ENCODE measurements around the gene HDAC11. TPM values are rescaled to one million over a fixed set of nuclear protein-coding genes. Genes with fewer than 3 reads are reported as not detected.

HDAC11 gene
- total RNA-seq, 3 donors from 2014 or later = 14.2 to 21.7 (median 14.4) TPM

DNA sequence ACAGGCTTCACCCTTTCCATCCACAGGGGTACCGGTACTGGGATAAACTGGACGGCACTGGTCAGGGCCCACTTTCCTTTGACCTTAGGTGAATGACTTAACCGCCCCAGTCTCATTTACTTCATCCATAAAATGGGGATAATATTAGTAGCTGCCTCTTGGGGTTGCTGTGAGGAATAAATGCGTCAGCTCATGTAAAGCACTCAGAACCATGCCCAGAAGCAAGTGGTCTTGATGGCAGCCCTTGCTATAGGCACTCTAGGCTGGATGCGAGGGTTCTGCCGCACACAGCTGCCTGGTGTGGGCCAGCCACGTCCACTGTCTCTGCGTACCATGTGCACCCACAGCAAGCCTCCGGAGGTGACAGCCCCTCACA lies 36.6 kb downstream of the HDAC11 start:
- intact Hi-C loops (cut with DNase I; ENCODE audit: low total_unique reads) = no loop called here
- no peaks in the 10 kb centered on the region for H3K36me3 ChIP-seq
- H3K4me1 ChIP-seq = peaks cover 0 to 5% of the 10 kb centered on the region in 2 donors
- H3K27ac ChIP-seq = peak overlapping the region; percentile 62 to 89
- no peaks in the 10 kb centered on the region for H3K27me3 ChIP-seq
- no peaks in the 10 kb centered on the region for H3K9me3 ChIP-seq
- TF ChIP-seq POLR2AphosphoS5 (IDR thresholded peaks at IDR 0.05) = no peak
- TF ChIP-seq POLR2A (IDR thresholded peaks at IDR 0.05) = no peak
- TF ChIP-seq, protein P1, sequence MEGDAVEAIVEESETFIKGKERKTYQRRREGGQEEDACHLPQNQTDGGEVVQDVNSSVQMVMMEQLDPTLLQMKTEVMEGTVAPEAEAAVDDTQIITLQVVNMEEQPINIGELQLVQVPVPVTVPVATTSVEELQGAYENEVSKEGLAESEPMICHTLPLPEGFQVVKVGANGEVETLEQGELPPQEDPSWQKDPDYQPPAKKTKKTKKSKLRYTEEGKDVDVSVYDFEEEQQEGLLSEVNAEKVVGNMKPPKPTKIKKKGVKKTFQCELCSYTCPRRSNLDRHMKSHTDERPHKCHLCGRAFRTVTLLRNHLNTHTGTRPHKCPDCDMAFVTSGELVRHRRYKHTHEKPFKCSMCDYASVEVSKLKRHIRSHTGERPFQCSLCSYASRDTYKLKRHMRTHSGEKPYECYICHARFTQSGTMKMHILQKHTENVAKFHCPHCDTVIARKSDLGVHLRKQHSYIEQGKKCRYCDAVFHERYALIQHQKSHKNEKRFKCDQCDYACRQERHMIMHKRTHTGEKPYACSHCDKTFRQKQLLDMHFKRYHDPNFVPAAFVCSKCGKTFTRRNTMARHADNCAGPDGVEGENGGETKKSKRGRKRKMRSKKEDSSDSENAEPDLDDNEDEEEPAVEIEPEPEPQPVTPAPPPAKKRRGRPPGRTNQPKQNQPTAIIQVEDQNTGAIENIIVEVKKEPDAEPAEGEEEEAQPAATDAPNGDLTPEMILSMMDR (IDR thresholded peaks at IDR 0.05) = no peak
- DNase-seq (ENCODE audit: low spot score in 2 of 2) = no peak
- no peak overlapping the region for H3K4me3 ChIP-seq

DNA sequence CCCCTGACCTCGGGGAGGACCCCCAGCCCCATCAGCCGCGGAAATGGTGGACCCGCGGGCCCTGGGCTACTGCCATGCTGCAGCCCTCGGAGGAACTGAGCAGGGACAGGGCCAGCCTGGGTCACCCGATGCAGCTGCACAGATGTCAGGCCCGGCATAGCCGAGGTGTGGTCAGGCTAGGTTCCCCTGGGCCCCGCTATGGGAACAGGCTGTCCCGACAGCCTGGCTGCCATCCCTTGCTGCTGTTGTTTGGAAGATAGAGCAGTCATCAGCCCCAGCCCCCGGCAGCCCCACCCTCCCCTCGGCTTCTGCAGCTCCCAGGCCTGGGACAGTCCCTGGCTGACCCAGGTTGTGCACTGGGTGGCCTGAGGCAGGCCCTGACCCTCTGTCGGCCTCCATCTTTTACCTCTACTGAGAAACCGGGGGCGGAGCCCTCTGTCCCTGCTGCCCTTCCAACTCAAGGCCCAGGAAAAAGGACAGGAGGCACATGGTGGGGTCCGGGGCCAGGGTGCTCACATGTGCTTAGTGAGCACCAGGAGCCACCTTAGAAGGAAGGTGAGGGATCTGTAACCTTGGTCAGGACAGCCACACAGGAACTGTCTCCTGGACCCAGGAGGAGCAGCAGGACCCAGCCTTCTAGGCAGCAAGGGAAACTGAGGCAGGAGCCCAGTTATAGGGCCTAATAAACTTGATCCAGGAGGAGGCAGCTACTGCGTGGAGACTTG lies 37.3 kb downstream of the HDAC11 start:
- intact Hi-C loops (cut with DNase I; ENCODE audit: low total_unique reads) = no loop called here
- peak in 1 of 2 donors; percentile 59 for DNase-seq (ENCODE audit: low spot score in 2 of 2)

DNA sequence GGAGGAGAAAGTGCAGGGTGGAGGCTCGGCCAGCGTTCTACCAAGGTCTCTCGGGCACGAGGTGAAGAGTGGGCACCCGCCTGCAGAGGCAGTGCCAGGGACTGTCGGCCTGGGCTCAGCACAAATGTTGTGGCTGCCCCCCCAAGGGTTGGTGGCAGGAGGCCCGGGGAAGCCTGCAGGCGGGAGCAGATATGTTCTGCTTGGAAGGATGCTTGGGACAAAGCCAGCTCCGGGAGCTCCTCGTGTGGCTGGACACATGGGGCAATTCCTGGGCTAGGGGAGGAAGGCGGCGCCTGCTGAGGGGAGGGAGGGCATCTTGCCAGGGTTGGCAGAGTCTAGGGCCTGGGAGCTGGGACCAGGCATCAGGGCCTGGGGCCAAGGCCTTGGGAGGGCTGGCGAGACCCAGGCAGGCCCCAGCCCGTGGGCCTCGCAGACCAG lies 38.4 kb downstream of the HDAC11 start:
- H3K27ac ChIP-seq = peak overlapping the region; percentile 58 to 89
- intact Hi-C loops (cut with DNase I; ENCODE audit: low total_unique reads) = no loop called here
- DNase-seq (ENCODE audit: low spot score in 2 of 2) = peak in 1 of 2 donors; percentile 82

More for the DNA sequence above, 37.3 kb downstream of the HDAC11 start:
- H3K27ac ChIP-seq = peak overlapping the region; percentile 62 to 89
- peaks cover 0 to 5% of the 10 kb centered on the region in 2 donors for H3K4me1 ChIP-seq
- H3K4me3 ChIP-seq = no peak overlapping the region
- TF ChIP-seq POLR2AphosphoS5 (IDR thresholded peaks at IDR 0.05) (peak in 1 of 3 donors; percentile 40), POLR2A (IDR thresholded peaks at IDR 0.05) (no peak)
- no peaks in the 10 kb centered on the region for H3K9me3 ChIP-seq
- H3K36me3 ChIP-seq = no peaks in the 10 kb centered on the region
- no peaks in the 10 kb centered on the region for H3K27me3 ChIP-seq

DNA sequence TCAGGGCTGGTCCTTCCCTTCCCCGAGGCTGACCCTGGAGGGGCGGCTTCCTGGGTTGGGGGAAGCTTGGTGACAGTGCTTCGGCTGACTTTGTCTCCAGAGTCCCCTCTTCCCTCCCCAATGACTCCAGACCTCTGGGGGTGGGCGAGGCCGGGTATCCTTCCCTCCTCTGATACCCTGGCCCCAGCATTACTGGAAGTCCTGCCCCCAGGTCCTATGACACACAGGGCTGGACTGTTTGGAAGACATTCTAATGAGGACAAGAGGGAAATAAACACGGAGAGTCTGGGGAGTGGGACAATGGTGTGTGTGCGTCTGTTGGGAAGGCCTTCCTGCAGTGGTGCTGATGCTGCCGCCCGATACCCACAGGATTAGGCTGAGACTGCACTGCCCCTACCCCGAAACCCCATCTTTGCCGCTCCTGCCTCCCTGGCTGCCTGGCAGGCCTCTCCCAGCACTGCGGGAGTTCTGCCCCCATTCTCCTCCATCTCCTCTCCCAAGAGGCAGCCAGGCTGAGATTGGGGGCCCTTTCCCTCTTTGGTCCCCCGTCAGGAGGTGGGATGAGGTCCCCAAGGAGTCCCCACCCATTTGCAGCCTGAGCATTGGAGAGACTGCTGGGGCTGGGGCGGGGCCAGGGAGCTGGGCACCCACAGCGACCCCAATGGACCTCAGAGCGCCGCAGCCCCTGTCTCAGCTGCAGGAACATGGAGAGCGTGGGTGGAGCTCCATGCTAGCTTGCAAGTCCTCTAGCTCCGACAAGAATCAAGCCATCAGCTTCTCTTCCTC lies 39.1 kb downstream of the HDAC11 start:
- H3K36me3 ChIP-seq = no peaks in the 10 kb centered on the region
- peak overlapping the region; percentile 58 to 89 for H3K27ac ChIP-seq
- intact Hi-C loops (cut with DNase I; ENCODE audit: low total_unique reads) = no loop called here
- H3K4me1 ChIP-seq = no peaks in the 10 kb centered on the region
- TF ChIP-seq POLR2AphosphoS5 (IDR thresholded peaks at IDR 0.05) (no peak), POLR2A (IDR thresholded peaks at IDR 0.05) (no peak)
- TF ChIP-seq, protein P1 (IDR thresholded peaks at IDR 0.05) = no peak
- no peaks in the 10 kb centered on the region for H3K9me3 ChIP-seq
- no peak overlapping the region for H3K4me3 ChIP-seq
- DNase-seq (ENCODE audit: low spot score in 2 of 2) = no peak
- H3K27me3 ChIP-seq = no peaks in the 10 kb centered on the region

More for the DNA sequence above, 38.4 kb downstream of the HDAC11 start:
- Histone ChIP-seq H3K36me3 (no peaks in the 10 kb centered on the region), H3K9me3 (no peaks in the 10 kb centered on the region), H3K4me1 (no peaks in the 10 kb centered on the region), H3K4me3 (no peak overlapping the region), H3K27me3 (no peaks in the 10 kb centered on the region)
- TF ChIP-seq POLR2AphosphoS5 (IDR thresholded peaks at IDR 0.05) (peak in 2 of 3 donors; percentile 14 to 17), POLR2A (IDR thresholded peaks at IDR 0.05) (no peak)
- TF ChIP-seq, protein P1 (IDR thresholded peaks at IDR 0.05) = no peak

DNA sequence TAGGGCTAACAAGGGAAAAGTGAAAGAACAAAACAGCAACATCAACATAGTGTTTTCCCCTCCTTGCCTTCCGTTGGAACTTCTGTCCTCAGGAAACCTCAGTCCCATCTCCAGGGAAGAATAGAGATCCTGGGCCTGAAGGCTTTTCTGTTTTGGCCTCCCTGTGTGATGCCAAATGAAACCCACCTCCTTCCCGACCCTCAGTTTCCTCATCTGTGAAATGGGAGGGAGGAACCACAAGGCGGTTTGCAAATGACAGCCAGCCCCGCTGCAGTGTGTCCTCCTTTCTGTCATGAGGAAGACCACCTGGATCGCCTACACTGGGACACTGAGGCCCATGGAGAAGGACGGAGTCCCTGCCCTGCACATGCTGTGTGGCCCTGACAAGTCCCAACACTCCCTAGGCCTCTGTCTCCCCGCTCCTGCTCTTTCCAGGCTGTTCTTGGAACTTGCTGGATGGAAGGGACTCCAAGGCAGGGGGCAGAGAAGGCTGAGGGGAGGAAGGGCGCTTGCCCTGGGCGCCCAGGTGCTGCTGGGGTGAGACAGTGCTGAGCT lies 40.3 kb downstream of the HDAC11 start:
- Histone ChIP-seq H3K9me3 (no peaks in the 10 kb centered on the region), H3K4me1 (no peaks in the 10 kb centered on the region), H3K27ac (peak overlapping the region in 1 of 2 donors; percentile 7), H3K4me3 (no peak overlapping the region), H3K36me3 (no peaks in the 10 kb centered on the region), H3K27me3 (no peaks in the 10 kb centered on the region)
- TF ChIP-seq POLR2A (IDR thresholded peaks at IDR 0.05) = no peak
- intact Hi-C loops (cut with DNase I; ENCODE audit: low total_unique reads) = no loop called here
- DNase-seq (ENCODE audit: low spot score in 2 of 2) = no peak
